GM12874 (cell line): Measurements from ENCODE around the gene ULK4.

Source experiments
- TF ChIP-seq, protein P1 (sequence below): IDR thresholded peaks from 2 replicates; pipeline ENCODE4 v1.5.1; 2011; ENCODE audit warnings: low read depth, mild to moderate bottlenecking, control low read depth, low read length, moderate library complexity; ENCODE audit not compliant: insufficient read depth

ULK4 gene

DNA sequence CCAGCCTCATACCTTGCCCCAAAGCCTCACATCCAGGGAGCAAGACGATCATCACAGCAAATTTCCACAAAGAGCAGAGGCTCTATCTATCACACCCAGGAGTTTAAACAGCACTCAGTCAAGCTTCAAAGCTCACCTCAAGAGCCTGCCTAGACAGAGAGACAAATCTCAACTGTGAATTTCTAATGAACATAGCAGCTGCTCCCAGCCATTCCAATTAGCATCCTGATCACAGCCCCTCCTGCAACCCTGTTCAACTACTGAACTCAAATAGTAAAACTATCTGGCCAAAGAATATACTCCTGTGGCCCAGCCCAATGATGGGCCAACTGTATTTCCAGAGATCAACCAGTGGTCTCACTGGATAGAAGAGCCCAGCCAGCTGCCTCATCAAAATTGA lies 492.8 kb downstream of the ULK4 start:
- TF ChIP-seq, protein P1, sequence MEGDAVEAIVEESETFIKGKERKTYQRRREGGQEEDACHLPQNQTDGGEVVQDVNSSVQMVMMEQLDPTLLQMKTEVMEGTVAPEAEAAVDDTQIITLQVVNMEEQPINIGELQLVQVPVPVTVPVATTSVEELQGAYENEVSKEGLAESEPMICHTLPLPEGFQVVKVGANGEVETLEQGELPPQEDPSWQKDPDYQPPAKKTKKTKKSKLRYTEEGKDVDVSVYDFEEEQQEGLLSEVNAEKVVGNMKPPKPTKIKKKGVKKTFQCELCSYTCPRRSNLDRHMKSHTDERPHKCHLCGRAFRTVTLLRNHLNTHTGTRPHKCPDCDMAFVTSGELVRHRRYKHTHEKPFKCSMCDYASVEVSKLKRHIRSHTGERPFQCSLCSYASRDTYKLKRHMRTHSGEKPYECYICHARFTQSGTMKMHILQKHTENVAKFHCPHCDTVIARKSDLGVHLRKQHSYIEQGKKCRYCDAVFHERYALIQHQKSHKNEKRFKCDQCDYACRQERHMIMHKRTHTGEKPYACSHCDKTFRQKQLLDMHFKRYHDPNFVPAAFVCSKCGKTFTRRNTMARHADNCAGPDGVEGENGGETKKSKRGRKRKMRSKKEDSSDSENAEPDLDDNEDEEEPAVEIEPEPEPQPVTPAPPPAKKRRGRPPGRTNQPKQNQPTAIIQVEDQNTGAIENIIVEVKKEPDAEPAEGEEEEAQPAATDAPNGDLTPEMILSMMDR = no peak

GRCh38 chr3:41467481-41467880 lies 494.4 kb downstream of the ULK4 start:
- TF ChIP-seq, protein P1 = no peak

GRCh38 chr3:41464858-41465257 lies 497.0 kb downstream of the ULK4 start:
- TF ChIP-seq, protein P1 = no peak

DNA sequence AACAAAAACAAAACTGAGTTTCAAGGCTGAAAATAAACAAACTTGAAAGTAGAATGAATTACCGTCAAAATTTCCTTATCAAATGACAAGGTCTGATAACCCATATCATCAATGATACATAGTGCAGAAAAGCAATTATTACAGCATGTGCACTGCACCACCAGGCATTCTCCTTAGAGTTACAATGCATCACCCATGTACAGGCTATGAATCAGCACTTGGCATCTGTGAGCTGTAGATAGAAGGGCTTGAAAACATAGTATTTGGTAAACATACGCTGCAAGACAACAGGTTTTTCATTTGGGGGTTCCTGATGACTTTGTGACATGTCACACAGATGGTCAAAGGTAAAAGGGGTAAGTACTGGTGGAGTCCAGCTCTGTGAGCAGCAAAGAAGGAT lies 497.5 kb downstream of the ULK4 start:
- TF ChIP-seq, protein P1 = no peak

- TF ChIP-seq, protein P1 = no peak
These were observed 499.7 kb downstream of the ULK4 start for GRCh38 chr3:41462103-41462691.

- TF ChIP-seq, protein P1 = no peak
These were observed 501.2 kb downstream of the ULK4 start for GRCh38 chr3:41460736-41461135.

GRCh38 chr3:41457176-41457575 lies 504.7 kb downstream of the ULK4 start:
- TF ChIP-seq, protein P1 = no peak

DNA sequence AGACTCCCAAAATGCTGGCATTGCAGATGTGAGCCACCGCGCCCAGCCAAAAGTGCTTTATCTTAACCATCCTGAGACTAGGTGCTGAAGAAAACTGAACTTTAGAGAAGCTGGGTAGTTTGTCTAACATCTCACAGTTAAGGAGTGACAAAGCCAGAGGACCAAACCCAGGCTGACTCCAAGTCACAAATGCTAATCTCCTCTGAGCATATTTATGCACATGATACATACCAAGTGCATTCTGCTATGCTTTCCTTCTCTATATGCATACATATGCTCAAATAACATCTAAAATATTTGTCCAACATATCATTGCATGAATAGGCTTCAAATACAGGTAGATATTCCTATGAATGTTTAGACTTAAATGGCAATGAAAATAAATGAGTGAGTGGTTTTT lies 505.7 kb downstream of the ULK4 start:
- TF ChIP-seq, protein P1 = no peak
